ENCODE data around the gene AOX1.
"Not testable (repeated sequence)": the region's sequence is repeated elsewhere in the genome, so short reads cannot be mapped to it uniquely, and the experiment has no call there.

The AOX1 gene

DNA sequence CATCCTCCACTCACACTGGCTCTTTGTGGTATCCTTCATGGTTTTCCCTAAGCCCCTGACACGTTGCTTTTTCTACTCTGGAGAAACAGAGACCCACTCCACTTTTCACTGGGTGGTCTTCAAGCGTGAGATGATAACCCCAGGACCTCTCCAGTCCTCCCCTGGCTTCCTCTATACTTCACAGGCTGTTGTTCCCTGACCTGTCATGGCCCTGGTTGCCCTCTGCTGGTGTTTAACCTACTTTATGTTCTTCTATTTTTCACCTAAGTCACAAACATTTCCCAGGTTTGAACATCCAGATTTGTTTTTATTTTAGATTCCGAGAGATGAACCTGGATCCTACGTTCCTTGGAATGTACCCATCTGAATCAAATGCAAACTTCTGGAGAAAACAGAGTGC is 84.5 kb downstream of the AOX1 start:
- DNase-seq: no peak

DNA sequence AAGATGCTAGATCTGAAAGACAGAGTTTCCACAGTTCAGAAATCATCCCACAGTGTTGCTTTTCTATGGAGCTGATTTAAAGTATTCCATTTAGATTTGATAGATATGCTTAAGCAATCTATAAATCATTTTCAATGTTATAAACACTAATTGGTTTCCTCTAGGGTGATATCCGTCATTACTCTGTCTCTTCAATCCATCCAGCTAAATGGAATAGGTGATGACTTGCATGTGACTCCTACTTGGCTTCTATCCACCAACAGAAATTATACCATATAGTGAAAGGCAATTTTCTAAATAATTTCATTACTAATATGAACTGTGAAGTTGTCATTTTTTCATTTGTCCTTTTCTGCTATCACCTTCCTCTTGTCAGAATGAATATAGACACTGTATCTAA is 84.9 kb downstream of the AOX1 start:
- no peak for DNase-seq

- no peak for DNase-seq
Measured at GRCh38 chr2:200673191-200673590, 87.4 kb downstream of the AOX1 start.

DNA sequence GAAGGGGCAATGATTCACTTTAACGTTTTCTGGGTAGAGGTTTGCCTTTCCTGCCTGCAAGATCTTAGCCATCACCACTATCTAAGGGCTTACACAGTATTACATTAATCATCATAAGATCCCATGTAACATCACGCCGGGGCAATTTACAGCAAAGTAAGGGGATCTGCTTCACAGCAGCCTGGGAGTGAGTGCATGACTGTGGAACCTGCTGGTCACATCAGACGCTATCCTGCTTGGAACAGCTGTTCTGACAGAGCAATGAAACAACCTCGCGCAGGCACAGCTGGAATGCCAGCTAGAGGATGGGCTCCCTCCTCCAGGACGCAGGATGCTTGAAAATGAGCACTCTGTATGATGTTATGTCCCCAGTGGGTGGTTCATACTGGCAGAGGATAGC is 89.0 kb downstream of the AOX1 start:
- no peak for DNase-seq

- no peak for DNase-seq
Measured at GRCh38 chr2:200677171-200677570, 91.4 kb downstream of the AOX1 start.

DNA sequence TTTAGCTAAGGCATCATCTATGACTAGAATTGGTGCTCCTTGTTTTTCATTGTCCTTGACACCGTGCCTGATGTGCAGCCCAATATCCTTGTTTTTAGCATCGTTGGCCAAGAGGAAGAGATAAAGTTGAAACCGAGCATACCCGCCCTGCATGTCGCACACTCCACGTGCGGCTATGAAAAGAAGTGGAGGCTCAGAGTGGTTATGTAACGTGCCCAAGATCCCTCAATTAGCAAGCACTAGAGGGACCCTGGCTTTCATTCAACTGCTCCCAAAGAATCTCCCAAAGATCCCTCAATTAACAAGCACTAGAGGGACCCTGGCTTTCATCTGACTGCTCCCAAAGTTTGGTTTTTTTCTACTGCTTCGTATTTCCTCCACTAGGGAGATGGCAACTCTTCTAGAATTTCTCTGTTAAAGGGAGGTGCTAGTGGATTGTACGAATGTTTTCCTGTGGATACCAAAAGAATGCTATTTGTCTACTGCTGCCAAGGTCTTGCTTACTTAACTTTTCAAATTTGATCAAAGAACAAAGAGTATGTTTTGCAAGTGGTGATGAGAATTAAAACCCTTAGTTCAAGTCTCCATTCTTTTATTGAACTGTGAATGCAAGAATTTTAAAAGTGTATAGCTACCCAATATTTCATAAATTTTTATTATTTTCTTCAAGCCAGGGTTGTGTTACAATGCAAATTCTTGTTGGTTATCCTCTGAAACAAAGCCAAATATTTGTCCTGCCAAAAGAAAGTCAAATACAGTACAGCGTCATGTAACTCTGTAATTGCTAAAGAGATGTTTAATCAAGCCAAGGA is 92.1 kb downstream of the AOX1 start:
- DNase-seq: peak; percentile 53

GRCh38 chr2:200679127-200679526 is 93.3 kb downstream of the AOX1 start:
- no peak for DNase-seq

DNA sequence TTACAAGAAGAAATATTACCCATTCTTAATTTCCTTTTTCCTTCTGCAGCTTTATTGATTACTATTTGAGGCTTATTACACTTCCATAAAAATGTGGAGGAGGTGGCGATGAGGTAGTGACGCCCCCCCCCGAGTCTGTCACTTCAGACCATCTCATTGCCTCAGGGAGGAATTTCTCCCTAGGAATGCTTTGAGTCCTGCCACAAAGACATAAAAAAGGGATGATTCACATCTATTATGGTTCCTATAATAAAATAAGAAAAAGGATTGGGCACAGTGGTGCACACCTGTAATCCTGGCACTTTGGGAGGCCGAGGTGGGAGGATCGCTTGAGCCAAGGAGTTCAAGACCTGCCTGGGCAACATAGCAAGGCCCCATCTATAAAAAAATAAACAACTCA is 93.7 kb downstream of the AOX1 start:
- DNase-seq: no peak

GRCh38 chr2:200681697-200682096 is 95.9 kb downstream of the AOX1 start:
- DNase-seq: no peak

- not testable (repeated sequence) for DNase-seq
Measured at GRCh38 chr2:200682407-200682806, 96.6 kb downstream of the AOX1 start.

DNA sequence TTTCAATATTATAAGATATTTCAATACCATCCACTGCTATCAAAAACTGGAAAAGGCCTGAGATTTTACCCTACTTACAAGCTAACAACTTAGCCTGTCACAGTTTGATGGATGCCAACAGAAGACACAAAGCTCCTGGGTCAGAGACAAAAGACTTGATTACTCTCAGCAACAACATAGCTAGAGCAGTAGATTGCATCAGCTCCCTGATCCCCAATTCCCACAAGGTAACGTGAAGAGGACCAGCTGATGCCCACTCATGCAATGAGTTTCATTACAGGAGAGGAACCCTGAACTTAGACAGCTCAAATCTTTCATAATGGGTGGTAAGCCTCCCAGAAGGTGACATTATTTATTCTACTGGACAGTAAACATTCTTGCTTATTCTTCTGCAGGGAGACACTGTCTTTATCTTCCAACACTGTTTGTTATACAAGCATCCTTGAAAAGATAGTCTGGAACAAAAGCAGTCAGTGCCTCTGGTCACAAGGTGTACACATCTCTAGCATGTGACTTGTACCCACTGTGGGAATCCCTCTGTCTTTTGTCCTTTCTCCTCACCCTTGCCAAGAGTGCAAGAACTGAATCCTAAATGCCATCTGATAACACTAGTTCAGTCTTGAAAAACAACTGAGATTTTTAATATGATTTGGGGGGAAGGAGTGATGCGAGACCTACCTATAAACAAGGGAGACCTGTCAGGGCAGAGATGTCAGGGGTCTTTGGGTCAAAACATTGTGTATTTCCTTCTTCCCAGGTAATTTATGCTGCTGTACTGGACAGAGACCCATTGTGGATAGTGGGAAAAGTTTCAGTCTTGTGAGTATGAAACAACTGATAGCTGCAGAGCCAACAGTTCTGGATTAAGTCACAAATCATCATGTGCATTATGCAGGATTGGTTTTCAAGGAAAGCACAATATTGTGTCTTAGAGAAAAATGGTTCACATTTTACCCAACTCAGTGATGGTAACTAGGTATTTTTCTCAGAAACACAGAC is 102.4 kb downstream of the AOX1 start:
- DNase-seq: no peak

- no peak for DNase-seq
Measured at GRCh38 chr2:200689115-200689514, 103.3 kb downstream of the AOX1 start.

- DNase-seq: peak; percentile 35
Measured at GRCh38 chr2:200693836-200694470, 108.1 kb downstream of the AOX1 start.

DNA sequence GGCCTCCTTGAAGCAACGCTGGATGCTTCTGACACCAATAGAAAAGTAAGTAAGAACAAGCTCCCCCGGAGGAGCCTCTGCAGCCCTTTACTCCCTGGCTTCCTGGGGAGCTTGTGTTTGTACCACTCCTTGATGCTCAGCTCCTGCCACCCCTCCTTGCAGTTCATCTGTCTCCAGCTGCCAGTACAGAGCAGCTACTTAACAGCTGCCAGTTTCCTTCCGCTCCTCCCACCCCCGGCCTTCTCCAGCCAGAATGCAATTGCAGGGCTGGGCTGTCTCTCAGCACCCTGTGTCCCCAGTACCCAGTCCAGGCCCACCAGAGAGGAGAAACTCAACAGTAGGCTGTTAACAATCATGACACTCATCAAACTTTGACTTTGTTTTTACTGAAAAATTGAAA is 109.4 kb downstream of the AOX1 start:
- DNase-seq: no peak

DNA sequence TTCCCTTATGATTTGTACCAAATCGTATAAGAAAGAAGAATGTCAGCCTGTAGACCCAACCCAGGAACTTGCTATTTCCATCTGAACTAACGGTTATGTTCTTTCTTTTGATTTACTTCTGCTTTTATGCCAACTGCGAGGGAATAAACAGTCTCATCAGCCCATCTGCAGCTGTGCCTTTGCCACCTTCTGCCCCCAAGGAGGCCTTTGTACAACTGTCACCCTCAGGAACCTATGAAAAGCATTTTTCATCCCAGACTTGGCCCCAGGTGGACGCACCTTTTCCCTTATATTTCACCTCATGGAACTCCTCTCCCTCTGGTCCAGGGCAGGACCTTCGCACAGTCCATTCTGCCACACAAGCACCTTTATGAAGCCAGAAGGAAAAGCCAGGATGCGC is 109.8 kb downstream of the AOX1 start:
- no peak for DNase-seq

- DNase-seq: no peak
Measured at GRCh38 chr2:200698217-200698616, 112.4 kb downstream of the AOX1 start.

DNA sequence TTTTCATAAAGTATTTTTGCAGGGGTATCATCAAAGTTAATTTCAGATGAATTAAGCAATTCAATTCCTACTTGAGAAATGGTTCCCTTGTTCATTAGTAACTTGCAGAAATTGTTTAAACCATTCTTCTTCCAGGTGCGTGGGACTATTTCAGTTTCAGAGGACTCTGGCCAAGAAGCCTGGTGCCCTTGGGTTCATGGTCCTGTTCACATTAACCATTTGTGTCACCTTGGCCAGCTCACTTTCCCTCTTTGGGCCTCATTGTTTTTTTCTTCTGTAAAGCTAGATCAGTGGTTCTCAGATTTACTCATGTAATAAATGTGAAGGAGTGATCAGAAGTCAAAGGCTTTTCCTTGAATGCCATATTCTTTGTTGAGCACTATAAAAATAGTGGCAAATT is 113.5 kb downstream of the AOX1 start:
- DNase-seq: no peak

DNA sequence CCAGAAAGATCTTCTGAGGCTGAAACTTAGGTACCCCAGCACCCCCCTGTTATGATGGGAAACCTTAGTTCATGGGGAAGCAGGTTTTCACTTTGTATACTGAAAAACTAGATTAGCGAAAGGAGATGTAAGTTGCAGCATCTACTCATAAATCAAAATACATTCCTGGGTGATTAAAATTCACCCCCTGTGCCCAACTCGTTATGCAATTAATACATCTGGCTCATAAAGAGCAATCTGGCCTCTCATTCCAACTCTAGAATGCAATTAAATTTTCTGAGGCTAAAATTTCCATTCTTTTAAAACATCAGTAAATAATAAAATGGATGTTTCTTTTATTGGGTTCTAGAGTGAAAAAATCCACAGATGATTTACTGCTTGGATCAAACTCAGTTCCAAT is 115.0 kb downstream of the AOX1 start:
- DNase-seq: no peak

GRCh38 chr2:200702044-200702443 is 116.2 kb downstream of the AOX1 start:
- no peak for DNase-seq

GRCh38 chr2:200702646-200703118 is 116.9 kb downstream of the AOX1 start:
- DNase-seq: no peak

- DNase-seq: peak; percentile 67
Measured at GRCh38 chr2:200703127-200703925, 117.5 kb downstream of the AOX1 start.

All from fibroblast of skin of abdomen (primary cell).